ENCODE results near the gene BST2.
A peak's percentile ranks its signal among the peaks of the same experiment; 100 is the strongest.

Gene BST2, protein sequence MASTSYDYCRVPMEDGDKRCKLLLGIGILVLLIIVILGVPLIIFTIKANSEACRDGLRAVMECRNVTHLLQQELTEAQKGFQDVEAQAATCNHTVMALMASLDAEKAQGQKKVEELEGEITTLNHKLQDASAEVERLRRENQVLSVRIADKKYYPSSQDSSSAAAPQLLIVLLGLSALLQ

GRCh38 chr19:17405250-17406045, at the start of gene BST2:
Gene BST2 (minus strand): TSS chr19:17405630. CDS start chr19:17405575, 55 bp downstream.
- FAIRE-seq = no peak

DNA sequence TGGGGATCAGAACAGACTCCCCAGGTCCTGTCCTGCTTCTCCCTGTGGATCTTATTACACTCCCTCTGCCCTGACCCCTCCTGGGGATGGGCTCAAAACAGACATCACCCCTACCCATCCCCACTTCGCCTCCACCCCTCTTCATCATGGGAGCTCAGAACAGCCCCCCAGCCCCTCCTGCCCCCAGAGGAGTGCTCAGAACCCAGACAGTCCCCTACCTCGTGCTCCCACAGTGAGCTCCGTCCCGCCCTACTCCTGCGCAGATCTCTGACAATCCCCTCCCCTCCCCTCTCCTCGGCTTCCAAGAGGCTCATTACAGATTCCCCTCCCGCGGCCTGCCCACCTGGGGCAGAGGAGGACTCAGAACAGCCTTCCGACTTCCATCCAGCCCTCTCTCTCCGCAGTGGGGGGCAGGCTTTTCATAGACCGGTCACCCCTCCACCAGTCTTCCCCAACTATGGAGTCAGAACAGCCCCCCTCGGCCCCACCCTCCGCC, 49.2 kb upstream of the BST2 start:
- no peak for FAIRE-seq

- FAIRE-seq = no peak
These were observed 46.4 kb upstream of the BST2 start for GRCh38 chr19:17451820-17452219.

GRCh38 chr19:17450264-17451075, 45.0 kb upstream of the BST2 start:
- no peak for FAIRE-seq

- no peak for FAIRE-seq
These were observed 42.9 kb upstream of the BST2 start, which contains the start of gene TMEM221 for GRCh38 chr19:17448131-17448967. Gene TMEM221 (minus strand): TSS chr19:17448668. CDS start chr19:17448462, 206 bp downstream.

DNA sequence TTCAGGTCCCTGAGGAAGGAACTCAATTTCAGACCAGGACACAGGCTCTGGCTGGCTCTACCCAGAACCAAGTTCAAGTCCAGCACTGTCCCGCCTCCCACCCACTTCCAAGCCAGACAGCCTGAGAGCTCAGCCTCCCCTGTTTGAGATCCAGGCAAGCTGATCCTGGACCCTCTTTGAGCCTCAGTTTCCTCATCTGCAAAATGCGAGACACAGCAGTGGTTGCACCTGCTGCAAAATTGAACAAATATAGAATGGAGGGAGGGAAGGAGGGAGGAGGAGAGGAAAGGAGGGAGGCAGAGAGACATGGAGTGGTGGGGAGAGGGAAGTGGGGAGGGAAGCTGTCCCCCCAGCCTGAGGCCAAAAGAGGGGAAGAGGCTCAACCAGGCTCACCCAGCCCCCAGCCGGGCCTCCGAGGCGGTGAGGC, 42.3 kb upstream of the BST2 start:
- FAIRE-seq = no peak

GRCh38 chr19:17445526-17446165, 40.2 kb upstream of the BST2 start:
- FAIRE-seq = no peak

GRCh38 chr19:17441241-17442021, 36.0 kb upstream of the BST2 start:
- no peak for FAIRE-seq

DNA sequence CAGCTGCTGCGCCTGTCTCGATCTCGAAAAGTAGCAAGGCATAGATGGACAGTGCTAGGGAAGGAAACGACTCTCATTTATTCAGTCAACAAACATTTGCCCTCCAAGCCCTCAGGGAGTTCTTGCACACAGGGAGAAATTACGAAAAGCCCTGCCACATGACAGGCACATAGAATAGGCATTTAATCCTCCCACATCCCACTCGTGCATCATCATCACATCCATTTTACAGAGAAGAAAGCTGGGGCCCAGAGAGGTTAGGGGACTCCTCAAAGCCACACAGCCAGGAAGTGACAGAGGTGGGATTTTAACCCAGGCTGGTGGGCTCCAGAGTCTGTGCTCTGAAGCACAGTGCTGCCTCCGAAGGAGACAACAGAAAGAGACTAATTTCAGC, 31.4 kb upstream of the BST2 start:
- no peak for FAIRE-seq

GRCh38 chr19:17436094-17436873, 30.9 kb upstream of the BST2 start:
- FAIRE-seq = no peak

DNA sequence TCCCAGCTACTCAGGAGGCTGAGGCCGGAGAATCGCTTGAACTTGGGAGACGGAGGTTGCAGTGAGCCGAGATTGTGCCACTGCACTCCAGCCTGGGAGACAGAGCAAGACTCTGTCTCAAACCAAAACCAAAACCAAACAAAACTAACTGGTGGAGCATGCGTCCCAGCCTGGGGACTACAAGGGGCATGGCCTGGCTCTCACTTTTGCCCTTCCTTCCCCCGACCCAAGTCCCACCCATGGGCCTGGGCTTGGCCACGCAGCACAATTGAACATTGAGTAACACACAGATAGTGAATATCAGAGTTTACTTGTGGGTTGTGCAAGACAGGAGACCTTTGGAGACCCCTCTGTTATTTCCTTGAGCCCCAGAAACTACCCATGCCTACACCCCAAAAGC, 29.8 kb upstream of the BST2 start:
- no peak for FAIRE-seq

DNA sequence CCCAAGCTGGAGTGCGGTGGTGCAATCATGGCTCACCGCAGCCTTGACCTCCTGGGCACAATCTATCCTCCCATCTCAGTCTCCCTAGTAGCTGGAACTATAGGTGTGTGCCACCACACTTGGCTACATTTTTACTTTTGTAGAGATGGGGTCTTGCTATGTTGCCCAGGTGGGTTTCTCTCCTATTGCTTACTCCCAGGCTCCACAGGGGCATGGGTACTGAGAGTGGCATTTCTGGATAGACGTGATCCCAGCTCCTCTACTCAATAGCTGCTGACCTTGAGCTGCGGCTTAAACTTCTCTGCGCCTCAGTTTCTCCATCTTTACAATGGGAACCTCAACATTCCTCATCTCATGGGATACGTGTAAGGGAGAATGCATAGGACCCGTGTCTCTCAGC, 26.0 kb upstream of the BST2 start:
- no peak for FAIRE-seq

DNA sequence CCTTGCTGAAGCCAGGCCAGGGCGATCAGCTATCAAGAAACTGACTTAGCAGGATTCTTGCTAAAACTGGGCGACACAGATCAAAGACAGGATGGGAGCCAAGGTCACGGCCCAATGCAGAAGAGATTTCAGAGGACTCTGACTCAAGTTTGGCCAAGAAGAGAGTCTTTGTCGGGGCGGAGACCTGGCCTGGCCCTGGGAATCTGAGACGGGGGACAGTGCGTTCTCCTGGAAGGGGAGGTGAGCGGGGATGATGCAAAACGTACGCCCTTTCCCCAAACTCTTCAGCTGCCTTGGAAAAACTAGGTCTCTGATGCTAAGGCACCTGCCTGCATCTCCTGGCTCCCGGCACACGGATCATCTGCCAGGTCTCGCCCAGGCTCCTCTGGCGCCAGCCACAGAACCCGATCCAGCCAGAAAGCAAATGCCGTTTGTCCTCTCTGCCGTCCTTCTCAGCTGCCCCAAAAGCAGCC, 24.2 kb upstream of the BST2 start:
- FAIRE-seq = no peak

DNA sequence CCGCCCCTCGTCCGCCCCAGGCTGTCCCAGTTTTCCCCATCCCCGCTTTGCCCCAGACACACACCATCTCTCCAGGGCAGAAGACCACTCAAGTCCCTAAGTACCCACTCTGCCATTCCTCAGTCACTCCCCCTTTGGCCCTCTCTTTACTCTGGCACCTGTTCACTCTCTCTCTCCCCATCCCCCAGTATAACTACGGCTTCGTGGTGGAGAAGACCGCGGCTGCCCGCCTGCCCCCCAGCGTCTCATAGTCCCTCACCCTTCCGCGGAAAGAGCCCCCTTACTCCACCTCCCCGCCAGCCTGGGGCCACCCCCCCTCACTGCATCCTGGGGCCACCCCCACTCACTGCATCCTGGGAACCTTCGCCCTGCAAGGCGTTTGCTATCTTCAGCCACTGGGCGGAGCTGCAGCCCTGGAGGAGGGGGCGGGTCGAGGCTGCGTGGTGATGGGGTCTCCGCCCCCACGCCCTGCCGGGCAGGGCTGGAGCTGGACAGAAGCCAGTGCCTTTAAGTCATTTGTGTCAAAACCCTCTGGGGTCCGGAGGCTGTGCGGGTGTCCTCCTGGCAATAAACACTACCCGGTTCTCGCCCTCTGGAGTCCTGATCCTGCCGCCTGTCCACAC, 19.4 kb upstream of the BST2 start:
- FAIRE-seq = no peak

GRCh38 chr19:17423429-17424208, 18.2 kb upstream of the BST2 start:
- FAIRE-seq = no peak

- no peak for FAIRE-seq
These were observed 16.5 kb upstream of the BST2 start for GRCh38 chr19:17421942-17422341.

DNA sequence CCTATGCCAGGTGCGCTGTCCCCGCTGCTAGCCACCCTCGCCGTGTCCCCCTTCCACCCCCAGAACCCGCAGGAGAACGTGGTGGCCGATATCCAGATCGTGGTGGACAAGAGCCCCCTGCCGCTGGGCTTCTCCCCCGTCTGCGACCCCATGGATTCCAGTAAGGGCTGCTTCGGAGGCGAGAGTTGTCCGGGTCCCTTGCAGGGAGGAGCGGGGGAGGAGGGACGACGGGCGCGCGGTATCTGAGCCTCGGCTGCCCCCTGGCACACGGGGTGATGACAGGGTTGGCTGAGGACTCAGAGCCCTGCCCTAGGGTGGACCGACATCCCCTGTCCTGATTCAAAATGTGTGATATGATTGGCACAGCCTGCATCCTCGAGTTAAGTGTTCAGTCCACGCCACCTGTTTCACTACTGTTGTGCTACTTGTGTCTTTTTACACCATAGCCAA, 15.1 kb upstream of the BST2 start:
- no peak for FAIRE-seq

- FAIRE-seq = peak; percentile 97
These were observed 14.4 kb upstream of the BST2 start, which contains the start of gene MVB12A for GRCh38 chr19:17419621-17420474. Gene MVB12A (plus strand): TSS chr19:17420047. CDS start chr19:17420136, 89 bp downstream.
